Fibroblast of lung (primary cell): ENCODE measurements around the gene TIMP4. TPM values are rescaled to one million over a fixed set of nuclear protein-coding genes. Genes with fewer than 3 reads are reported as not detected.

ENCODE experiments used
- DNase-seq, 2 donors: peaks; one replicate each; pipeline versions ENCODE4 v3.0.0 to v3.0.0-alpha.2; 2010; ENCODE audit warnings: low read depth in 2 of 2
- H2AFZ ChIP-seq: 2 replicates; pipeline ENCODE4 v1.5.1; 2012; ENCODE audit warnings: low read length, control low read depth, inconsistent platforms
- H3K27ac ChIP-seq: 2 replicates; pipeline ENCODE4 v1.5.1; 2011; ENCODE audit warnings: low read length, control low read depth; ENCODE audit not compliant: insufficient read depth
- H3K27me3 ChIP-seq: 2 replicates; pipeline ENCODE4 v1.5.1; 2011; ENCODE audit warnings: mild to moderate bottlenecking, low read length; ENCODE audit not compliant: control insufficient read depth, insufficient read depth
- H3K36me3 ChIP-seq: 2 replicates; pipeline ENCODE4 v1.5.1; 2011; ENCODE audit warnings: low read length; ENCODE audit not compliant: control insufficient read depth, insufficient read depth
- H3K4me1 ChIP-seq: 2 replicates; pipeline ENCODE4 v1.5.1; 2011; ENCODE audit warnings: low read length; ENCODE audit not compliant: control insufficient read depth, insufficient read depth; ENCODE audit errors: extremely low read depth
- H3K4me2 ChIP-seq: 2 replicates; pipeline ENCODE4 v1.5.1; 2011; ENCODE audit warnings: low read length, control low read depth; ENCODE audit not compliant: insufficient read depth; ENCODE audit errors: extremely low read depth
- H3K4me3 ChIP-seq, 4 experiments: fragments of 200-600 bp in 1 of 4; sonication (generic) in 1 of 4; replicated peaks in 1 of 4; 2 replicates each; pipeline ENCODE4 v1.5.1; 2011 to 2016; ENCODE audit warnings: low read length in 4 of 4, low read depth in 3 of 4, mild to moderate bottlenecking in 3 of 4, control low read depth in 2 of 4, inconsistent platforms in 1 of 4, mixed read lengths in 1 of 4; ENCODE audit not compliant: insufficient read depth in 1 of 4; ENCODE audit errors: control extremely low read depth in 1 of 4
- H3K79me2 ChIP-seq: 2 replicates; pipeline ENCODE4 v1.5.1; 2012; ENCODE audit warnings: mild to moderate bottlenecking, low read length, inconsistent platforms; ENCODE audit not compliant: control insufficient read depth, insufficient read depth
- H3K9ac ChIP-seq: 2 replicates; pipeline ENCODE4 v1.5.1; 2011; ENCODE audit warnings: mild to moderate bottlenecking, low read length, control low read depth; ENCODE audit not compliant: insufficient read depth
- H3K9me3 ChIP-seq: 2 replicates; pipeline ENCODE4 v1.5.1; 2012; ENCODE audit warnings: low read depth, low read length; ENCODE audit not compliant: control insufficient read depth, insufficient read depth
- H4K20me1 ChIP-seq: 2 replicates; pipeline ENCODE4 v1.5.1; 2011; ENCODE audit warnings: low read length; ENCODE audit not compliant: control insufficient read depth, insufficient read depth; ENCODE audit errors: extremely low read depth
- EZH2 ChIP-seq: IDR thresholded peaks from 2 replicates; pipeline ENCODE4 v1.5.1; 2012; ENCODE audit warnings: low read length, control low read depth, mild to moderate bottlenecking; ENCODE audit errors: missing control alignments
- polyA plus RNA-seq, 2 donors: library from polyadenylated mRNA; depleted of rRNA in 1 of 2; stranded (reverse) in 1 of 2; unstranded in 1 of 2; fragments of >200 nt; gene quantifications; 2 replicates each; pipeline ENCODE4 v1.2.1, GENCODE V29; 2011 to 2012; ENCODE audit warnings: missing spikeins in 1 of 2
- total RNA-seq: library from RNA; depleted of rRNA; stranded (reverse); fragments of >200 nt; gene quantifications from 2 replicates; pipeline ENCODE4 v1.2.1, GENCODE V29; 2014
- TF ChIP-seq, protein P1 (sequence below), 2 donors: IDR thresholded peaks in 1 of 2; conservative IDR thresholded peaks in 1 of 2; 1 replicate in 1 of 2; 2 replicates in 1 of 2; pipeline ENCODE4 v1.5.1; 2011 to 2012; ENCODE audit warnings: low read length in 2 of 2, control low read depth in 1 of 2, inconsistent platforms in 1 of 2, low read depth in 1 of 2, mild to moderate bottlenecking in 1 of 2

Gene TIMP4
- total and polyA plus RNA-seq, 2 donors (not counting 1 experiment from before 2014, with no cell fraction given) = 2.8 to 12.6 TPM

DNA sequence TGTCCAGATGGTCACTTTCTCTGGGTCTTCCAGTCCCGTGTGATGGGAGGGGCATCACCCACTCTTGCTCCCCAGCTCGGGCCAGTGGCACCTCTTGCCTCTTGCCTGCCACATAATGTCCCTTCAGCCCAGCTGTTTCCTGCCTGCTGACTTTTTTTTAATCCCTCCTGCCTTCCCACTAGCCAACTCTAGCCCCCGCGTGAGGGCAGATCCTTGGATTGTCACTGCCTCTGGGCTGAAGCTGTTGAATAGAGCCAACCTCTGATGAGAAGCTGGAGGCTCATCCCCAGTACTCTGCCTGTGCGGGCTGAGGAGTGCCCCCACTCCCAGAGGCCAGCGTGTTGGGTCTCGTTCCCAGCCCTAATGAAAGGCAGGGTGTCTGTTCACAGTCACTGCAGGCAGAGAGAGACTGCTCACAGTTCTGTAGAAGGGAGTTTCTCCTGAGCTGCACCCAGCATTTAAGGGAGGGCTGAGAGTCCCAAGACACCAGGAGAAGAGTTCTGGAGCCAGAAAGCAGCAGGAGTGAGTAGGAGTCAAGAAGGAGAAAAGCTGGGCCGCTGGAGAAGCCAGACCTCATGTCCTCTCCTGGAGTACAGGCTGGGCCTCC lies 30.1 kb upstream of the TIMP4 start:
- Histone ChIP-seq H3K36me3 (no peaks in the 10 kb centered on the region), H3K4me3 (no peak overlapping the region), H3K9ac (no peak overlapping the region), H2AFZ (no peak overlapping the region), H3K4me1 (peaks cover 18% of the 10 kb centered on the region), H4K20me1 (no peaks in the 10 kb centered on the region), H3K27me3 (no peaks in the 10 kb centered on the region), H3K9me3 (no peaks in the 10 kb centered on the region), H3K79me2 (no peaks in the 10 kb centered on the region), H3K27ac (peak overlapping the region; percentile 80), H3K4me2 (no peak overlapping the region)
- TF ChIP-seq, protein P1, sequence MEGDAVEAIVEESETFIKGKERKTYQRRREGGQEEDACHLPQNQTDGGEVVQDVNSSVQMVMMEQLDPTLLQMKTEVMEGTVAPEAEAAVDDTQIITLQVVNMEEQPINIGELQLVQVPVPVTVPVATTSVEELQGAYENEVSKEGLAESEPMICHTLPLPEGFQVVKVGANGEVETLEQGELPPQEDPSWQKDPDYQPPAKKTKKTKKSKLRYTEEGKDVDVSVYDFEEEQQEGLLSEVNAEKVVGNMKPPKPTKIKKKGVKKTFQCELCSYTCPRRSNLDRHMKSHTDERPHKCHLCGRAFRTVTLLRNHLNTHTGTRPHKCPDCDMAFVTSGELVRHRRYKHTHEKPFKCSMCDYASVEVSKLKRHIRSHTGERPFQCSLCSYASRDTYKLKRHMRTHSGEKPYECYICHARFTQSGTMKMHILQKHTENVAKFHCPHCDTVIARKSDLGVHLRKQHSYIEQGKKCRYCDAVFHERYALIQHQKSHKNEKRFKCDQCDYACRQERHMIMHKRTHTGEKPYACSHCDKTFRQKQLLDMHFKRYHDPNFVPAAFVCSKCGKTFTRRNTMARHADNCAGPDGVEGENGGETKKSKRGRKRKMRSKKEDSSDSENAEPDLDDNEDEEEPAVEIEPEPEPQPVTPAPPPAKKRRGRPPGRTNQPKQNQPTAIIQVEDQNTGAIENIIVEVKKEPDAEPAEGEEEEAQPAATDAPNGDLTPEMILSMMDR (conservative IDR thresholded peaks at IDR 0.05 in 1 of 2, IDR thresholded peaks at IDR 0.05 in 1 of 2; ENCODE audit: low read depth in 1 of 2, low read length in 2 of 2) = no peak
- no peak for TF ChIP-seq EZH2
- no peak for DNase-seq

DNA sequence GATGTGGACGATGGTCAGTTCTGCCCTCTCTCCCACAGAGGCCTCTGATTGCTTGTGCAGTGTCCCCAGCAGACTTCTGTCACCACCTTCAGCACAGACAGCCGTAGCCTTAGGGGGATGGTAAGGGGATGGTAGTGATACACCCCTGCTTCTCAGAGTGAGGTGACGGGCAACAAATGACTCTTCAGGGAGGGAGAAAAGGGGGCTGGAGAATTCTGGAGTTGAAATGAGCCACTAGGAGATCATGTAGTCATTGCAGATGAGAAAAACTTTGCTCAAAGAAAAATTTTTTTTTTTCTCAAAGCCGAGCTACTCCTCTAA lies 29.6 kb upstream of the TIMP4 start:
- peaks cover 18% of the 10 kb centered on the region for H3K4me1 ChIP-seq
- H4K20me1 ChIP-seq = no peaks in the 10 kb centered on the region
- peak overlapping the region; percentile 80 for H3K27ac ChIP-seq
- no peak for TF ChIP-seq EZH2
- TF ChIP-seq, protein P1 (conservative IDR thresholded peaks at IDR 0.05 in 1 of 2, IDR thresholded peaks at IDR 0.05 in 1 of 2; ENCODE audit: low read depth in 1 of 2, low read length in 2 of 2) = no peak
- H3K4me3 ChIP-seq = no peak overlapping the region
- no peak overlapping the region for H3K9ac ChIP-seq
- H3K27me3 ChIP-seq = no peaks in the 10 kb centered on the region
- H3K36me3 ChIP-seq = no peaks in the 10 kb centered on the region
- H3K9me3 ChIP-seq = no peaks in the 10 kb centered on the region
- no peaks in the 10 kb centered on the region for H3K79me2 ChIP-seq
- peak overlapping the region; percentile 56 for H3K4me2 ChIP-seq
- DNase-seq = peak in 1 of 2 donors; percentile 14
- peak overlapping the region; percentile 70 for H2AFZ ChIP-seq

DNA sequence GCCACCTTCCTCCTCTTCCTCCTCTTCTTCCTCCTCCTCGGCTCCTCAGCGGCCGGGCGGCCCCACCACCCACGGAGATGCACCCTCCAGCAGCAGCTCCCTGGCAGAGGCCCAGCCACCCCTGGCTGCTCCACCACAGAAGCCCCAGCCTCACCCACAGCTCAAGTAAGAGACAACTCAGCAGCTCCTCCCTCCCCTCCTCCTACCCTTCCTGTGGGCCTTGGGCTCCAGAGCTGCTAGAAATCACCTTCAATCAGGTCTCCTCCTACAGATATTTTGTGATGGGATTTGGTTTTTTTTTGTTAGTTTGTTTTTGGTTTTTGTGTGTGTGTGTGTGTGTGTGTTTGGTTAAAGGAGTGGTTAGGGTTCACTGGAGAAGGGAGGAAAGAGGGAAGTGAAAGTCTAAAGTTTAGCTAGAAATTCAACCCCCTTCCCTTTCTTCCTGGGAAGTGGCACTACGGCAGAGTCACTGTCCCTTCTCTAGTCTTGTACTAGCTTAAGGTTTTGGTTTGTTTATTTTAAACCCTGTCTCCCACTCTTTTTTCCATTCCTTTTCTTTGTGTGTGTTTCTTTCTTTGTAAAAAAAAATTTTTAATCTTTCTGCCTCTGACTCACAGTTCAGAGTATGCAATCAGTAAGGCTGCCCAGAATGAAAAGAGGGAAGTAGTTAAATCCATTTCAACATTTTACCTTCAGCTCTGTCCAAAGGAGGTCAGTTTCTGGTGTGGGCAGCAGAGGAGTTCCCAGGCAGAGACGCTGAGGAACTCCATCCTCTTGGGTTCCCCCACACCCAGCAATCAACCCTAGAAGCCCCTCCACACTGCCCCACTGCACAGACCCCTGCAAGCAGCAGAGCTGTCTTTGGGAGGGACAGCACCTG lies 29.0 kb upstream of the TIMP4 start:
- Histone ChIP-seq H3K4me1 (peaks cover 16% of the 10 kb centered on the region), H3K27ac (peak overlapping the region; percentile 80), H3K9ac (no peak overlapping the region), H2AFZ (peak overlapping the region; percentile 70), H3K4me2 (peak overlapping the region; percentile 56), H3K36me3 (no peaks in the 10 kb centered on the region), H3K27me3 (no peaks in the 10 kb centered on the region), H4K20me1 (no peaks in the 10 kb centered on the region), H3K9me3 (no peaks in the 10 kb centered on the region), H3K4me3 (no peak overlapping the region), H3K79me2 (no peaks in the 10 kb centered on the region)
- peak; percentile 73 to 74 for DNase-seq
- TF ChIP-seq, protein P1 (conservative IDR thresholded peaks at IDR 0.05 in 1 of 2, IDR thresholded peaks at IDR 0.05 in 1 of 2; ENCODE audit: low read depth in 1 of 2, low read length in 2 of 2) = no peak
- no peak for TF ChIP-seq EZH2
